K562 (cell line): Measurements from ENCODE around the gene CSF1R. TPM values are rescaled to one million over a fixed set of nuclear protein-coding genes. Genes with fewer than 3 reads are reported as not detected.
"Not testable (repeated sequence)": the region's sequence is repeated elsewhere in the genome, so short reads cannot be mapped to it uniquely, and the experiment has no call there.

Source experiments
- ATF4 ChIP-seq: fragments of 450-650 bp; formaldehyde crosslinking; IDR thresholded peaks from 2 replicates; pipeline ENCODE4 v1.4.0; 2022; ENCODE audit warnings: mild to moderate bottlenecking, moderate library complexity
- C11orf30 ChIP-seq: fragments of 450-650 bp; IDR thresholded peaks from 2 replicates; pipeline ENCODE4 v1.6.1; 2016; ENCODE audit warnings: low read depth, mild to moderate bottlenecking
- CREB3L1 ChIP-seq: fragments of 450-650 bp; IDR thresholded peaks from 2 replicates; pipeline ENCODE4 v1.6.1; 2014; ENCODE audit warnings: low read depth, mild to moderate bottlenecking, moderate library complexity, borderline replicate concordance
- SMAD4 ChIP-seq: fragments of 250-450 bp; sonication (Bioruptor Pico); conservative IDR thresholded peaks from 2 replicates; pipeline ENCODE4 v1.8.0; 2021; ENCODE audit warnings: inconsistent platforms, mild to moderate bottlenecking, moderate library complexity
- SOX6 ChIP-seq: fragments of 450-650 bp; IDR thresholded peaks from 2 replicates; pipeline ENCODE4 v1.6.1; 2014; ENCODE audit warnings: mild to moderate bottlenecking
- STAT5A ChIP-seq: IDR thresholded peaks from 2 replicates; pipeline ENCODE4 v1.6.1; 2012; ENCODE audit warnings: low read length, inconsistent platforms, borderline replicate concordance
- TRIM28 ChIP-seq: fragments of 450-650 bp; IDR thresholded peaks from 2 replicates; pipeline ENCODE4 v1.6.1; 2017
- ZBTB1 ChIP-seq: sonication (generic); formaldehyde crosslinking; IDR thresholded peaks from 2 replicates; pipeline ENCODE4 v1.8.1; 2023; ENCODE audit warnings: missing genetic modification reagents, low read depth, mild to moderate bottlenecking, borderline replicate concordance
- polyA plus RNA-seq, 8 experiments: library from polyadenylated mRNA; depleted of rRNA in 4 of 8; stranded (reverse) in 5 of 8; unstranded in 3 of 8; fragments of >200 nt; fragmentation: Nextera tagmentation in 2 of 8; fragmentation: Illumina TruSeq in 1 of 8; extraction: Ambion mirVana in 2 of 8; extraction: Trizol in 1 of 8; gene quantifications; 2 replicates each; pipeline versions ENCODE4 v1.2.1 to v1.2.3, GENCODE V29; 2011 to 2014; ENCODE audit warnings: inconsistent platforms in 1 of 8, missing spikeins in 1 of 8
- total RNA-seq, 7 experiments: library from RNA; depleted of rRNA in 6 of 7; stranded (reverse); fragments of >200 nt in 6 of 7; fragmentation: Illumina TruSeq in 2 of 7; extraction: Trizol in 2 of 7; gene quantifications; 2 replicates each; pipeline versions ENCODE4 v1.2.1 to v1.2.3, GENCODE V29; 2011 to 2021; ENCODE audit warnings: low replicate concordance in 1 of 7
- TF ChIP-seq, protein P1 (sequence below), 3 experiments: fragments of 200-800 bp in 1 of 3; sonication (Bioruptor generic) in 1 of 3; sonication (generic) in 1 of 3; formaldehyde crosslinking in 1 of 3; IDR thresholded peaks; 2 replicates each; pipeline versions ENCODE4 v1.6.1 to v1.8.0; 2016 to 2022; ENCODE audit warnings: mild to moderate bottlenecking in 2 of 3, missing compliant biosample characterization in 2 of 3, missing genetic modification characterization in 2 of 3, missing genetic modification reagents in 1 of 3
- TF ChIP-seq, protein P2 (sequence below): sonication (generic); formaldehyde crosslinking; IDR thresholded peaks from 2 replicates; pipeline ENCODE4 v1.9.0; 2022; ENCODE audit warnings: mild to moderate bottlenecking, missing genetic modification reagents
- TF ChIP-seq, protein P3 (sequence below): fragments of 450-650 bp; formaldehyde crosslinking; IDR thresholded peaks from 2 replicates; pipeline ENCODE4 v1.4.0; 2022; ENCODE audit warnings: missing genetic modification characterization
- TF ChIP-seq, protein P4 (sequence below), 2 experiments: fragments of 450-650 bp; formaldehyde crosslinking in 1 of 2; IDR thresholded peaks; 2 replicates each; pipeline versions ENCODE4 v1.4.0 to v1.6.1; 2014 to 2020; ENCODE audit warnings: mild to moderate bottlenecking in 2 of 2, borderline replicate concordance in 1 of 2, low read depth in 1 of 2

The CSF1R gene
- total and polyA plus RNA-seq, 9 of the 15 experiments (the other 6 are each of a cell fraction or from before 2014, with no cell fraction given): 0.03 to 0.64 (median 0.20) TPM; not detected in 6

DNA sequence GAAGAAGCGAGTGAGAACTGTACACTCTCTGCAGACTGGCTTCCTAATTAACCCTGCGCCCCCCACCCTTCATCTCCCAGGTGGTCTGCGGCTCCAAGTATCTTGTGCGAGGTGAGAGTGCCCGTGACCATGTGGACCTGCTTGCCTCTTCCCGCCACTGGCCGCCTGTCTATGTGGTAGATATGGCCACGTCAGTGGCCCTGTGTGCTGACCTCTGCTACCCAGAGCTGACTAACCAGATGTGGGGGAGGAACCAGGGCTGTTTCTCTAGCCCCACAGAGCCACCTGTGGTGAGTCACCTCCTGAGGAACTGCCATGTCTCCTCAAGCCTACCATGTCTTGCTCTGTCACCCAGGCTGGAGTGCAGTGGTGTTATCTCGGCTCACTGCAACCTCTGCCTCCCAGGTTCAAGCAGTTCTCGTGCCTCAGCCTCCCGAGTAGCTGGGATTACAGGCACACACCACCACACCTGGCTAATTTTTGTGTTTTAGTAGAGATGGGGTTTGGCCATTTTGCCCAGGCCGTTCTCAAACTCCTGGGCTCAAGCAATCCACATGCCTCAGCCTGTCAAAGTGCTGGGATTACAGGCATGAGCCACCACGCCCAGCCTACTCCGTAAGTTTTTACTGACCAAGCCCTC lies 36.1 kb downstream of the CSF1R start (continued):
- TF ChIP-seq, protein P1, sequence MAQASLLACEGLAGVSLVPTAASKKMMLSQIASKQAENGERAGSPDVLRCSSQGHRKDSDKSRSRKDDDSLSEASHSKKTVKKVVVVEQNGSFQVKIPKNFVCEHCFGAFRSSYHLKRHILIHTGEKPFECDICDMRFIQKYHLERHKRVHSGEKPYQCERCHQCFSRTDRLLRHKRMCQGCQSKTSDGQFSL (CRISPR knock-in tag; IDR thresholded peaks at IDR 0.05): 0 out of 2 replicates have a peak, but pooled peaks have one; percentile 27
- TF ChIP-seq, protein P1 (tag; IDR thresholded peaks at IDR 0.05): not testable (repeated sequence)
- TF ChIP-seq ATF4 (CRISPR knock-in tag): 0 out of 2 replicates have a peak, but pooled peaks have one; percentile 29
- TF ChIP-seq TRIM28: peak; percentile 93; the same call in 1 of the 2 replicates
- peak; percentile 67; the same call in 1 of the 2 replicates for TF ChIP-seq STAT5A
- TF ChIP-seq SOX6: peak; percentile 75
- TF ChIP-seq CREB3L1: peak; percentile 96
- TF ChIP-seq, protein P2, sequence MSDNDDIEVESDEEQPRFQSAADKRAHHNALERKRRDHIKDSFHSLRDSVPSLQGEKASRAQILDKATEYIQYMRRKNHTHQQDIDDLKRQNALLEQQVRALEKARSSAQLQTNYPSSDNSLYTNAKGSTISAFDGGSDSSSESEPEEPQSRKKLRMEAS: peak; percentile 99
- peak; percentile 91; the same call in 1 of the 2 replicates for TF ChIP-seq ZBTB1 (CRISPR knock-in tag)
- peak; percentile 58 for TF ChIP-seq C11orf30
- TF ChIP-seq, protein P3, sequence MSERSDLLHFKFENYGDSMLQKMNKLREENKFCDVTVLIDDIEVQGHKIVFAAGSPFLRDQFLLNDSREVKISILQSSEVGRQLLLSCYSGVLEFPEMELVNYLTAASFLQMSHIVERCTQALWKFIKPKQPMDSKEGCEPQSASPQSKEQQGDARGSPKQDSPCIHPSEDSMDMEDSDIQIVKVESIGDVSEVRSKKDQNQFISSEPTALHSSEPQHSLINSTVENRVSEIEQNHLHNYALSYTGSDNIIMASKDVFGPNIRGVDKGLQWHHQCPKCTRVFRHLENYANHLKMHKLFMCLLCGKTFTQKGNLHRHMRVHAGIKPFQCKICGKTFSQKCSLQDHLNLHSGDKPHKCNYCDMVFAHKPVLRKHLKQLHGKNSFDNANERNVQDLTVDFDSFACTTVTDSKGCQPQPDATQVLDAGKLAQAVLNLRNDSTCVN (CRISPR knock-in tag): peak; percentile 68; the same call in 1 of the 2 replicates
- TF ChIP-seq SMAD4 (CRISPR knock-in tag): peak; percentile 92
- TF ChIP-seq, protein P4, sequence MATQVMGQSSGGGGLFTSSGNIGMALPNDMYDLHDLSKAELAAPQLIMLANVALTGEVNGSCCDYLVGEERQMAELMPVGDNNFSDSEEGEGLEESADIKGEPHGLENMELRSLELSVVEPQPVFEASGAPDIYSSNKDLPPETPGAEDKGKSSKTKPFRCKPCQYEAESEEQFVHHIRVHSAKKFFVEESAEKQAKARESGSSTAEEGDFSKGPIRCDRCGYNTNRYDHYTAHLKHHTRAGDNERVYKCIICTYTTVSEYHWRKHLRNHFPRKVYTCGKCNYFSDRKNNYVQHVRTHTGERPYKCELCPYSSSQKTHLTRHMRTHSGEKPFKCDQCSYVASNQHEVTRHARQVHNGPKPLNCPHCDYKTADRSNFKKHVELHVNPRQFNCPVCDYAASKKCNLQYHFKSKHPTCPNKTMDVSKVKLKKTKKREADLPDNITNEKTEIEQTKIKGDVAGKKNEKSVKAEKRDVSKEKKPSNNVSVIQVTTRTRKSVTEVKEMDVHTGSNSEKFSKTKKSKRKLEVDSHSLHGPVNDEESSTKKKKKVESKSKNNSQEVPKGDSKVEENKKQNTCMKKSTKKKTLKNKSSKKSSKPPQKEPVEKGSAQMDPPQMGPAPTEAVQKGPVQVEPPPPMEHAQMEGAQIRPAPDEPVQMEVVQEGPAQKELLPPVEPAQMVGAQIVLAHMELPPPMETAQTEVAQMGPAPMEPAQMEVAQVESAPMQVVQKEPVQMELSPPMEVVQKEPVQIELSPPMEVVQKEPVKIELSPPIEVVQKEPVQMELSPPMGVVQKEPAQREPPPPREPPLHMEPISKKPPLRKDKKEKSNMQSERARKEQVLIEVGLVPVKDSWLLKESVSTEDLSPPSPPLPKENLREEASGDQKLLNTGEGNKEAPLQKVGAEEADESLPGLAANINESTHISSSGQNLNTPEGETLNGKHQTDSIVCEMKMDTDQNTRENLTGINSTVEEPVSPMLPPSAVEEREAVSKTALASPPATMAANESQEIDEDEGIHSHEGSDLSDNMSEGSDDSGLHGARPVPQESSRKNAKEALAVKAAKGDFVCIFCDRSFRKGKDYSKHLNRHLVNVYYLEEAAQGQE (IDR thresholded peaks at IDR 0.05; ENCODE audit: borderline replicate concordance): peak; percentile 35; the same call in 1 of the 2 replicates
- TF ChIP-seq, protein P4 (CRISPR knock-in tag; IDR thresholded peaks at IDR 0.05; ENCODE audit: low read depth): not testable (repeated sequence)
